Neural progenitor cell (in vitro differentiated cells): Measurements from ENCODE around the gene SIRPB1.

ENCODE experiments used
- EZH2 ChIP-seq: fragments of 200-600 bp; sonication (generic); IDR thresholded peaks from 2 replicates; pipeline ENCODE4 v1.6.1; 2017; ENCODE audit warnings: antibody characterized with exemption, mild to moderate bottlenecking, moderate library complexity
- EZH2phosphoT487 ChIP-seq: fragments of 200-600 bp; sonication (generic); IDR thresholded peaks from 2 replicates; pipeline ENCODE4 v1.6.1; 2017; ENCODE audit warnings: antibody characterized with exemption
- TF ChIP-seq, protein P1 (sequence below): fragments of 200-600 bp; sonication (generic); IDR thresholded peaks from 2 replicates; pipeline ENCODE4 v1.5.1; 2017; ENCODE audit warnings: antibody characterized with exemption, mild to moderate bottlenecking

DNA sequence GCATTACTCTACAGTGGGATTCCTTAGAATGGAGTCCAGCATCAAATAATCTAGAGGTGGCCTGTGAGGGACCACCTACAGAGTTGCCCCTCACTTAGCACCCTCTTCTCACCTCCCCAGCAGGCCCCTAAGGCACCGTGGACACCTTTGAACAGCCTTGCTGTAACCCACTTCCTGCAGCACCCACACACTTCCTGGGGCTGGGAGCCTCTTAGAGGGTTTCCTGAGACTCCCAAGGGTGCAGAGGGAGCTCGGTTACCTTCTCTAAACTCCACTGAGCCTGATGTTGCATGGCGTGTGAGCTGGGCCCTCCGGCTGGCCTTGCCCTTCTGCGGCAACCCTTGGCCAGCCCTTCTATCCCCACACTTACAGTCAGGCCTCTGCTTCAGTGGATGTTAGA is 45.1 kb upstream of the SIRPB1 start:
- TF ChIP-seq, protein P1, sequence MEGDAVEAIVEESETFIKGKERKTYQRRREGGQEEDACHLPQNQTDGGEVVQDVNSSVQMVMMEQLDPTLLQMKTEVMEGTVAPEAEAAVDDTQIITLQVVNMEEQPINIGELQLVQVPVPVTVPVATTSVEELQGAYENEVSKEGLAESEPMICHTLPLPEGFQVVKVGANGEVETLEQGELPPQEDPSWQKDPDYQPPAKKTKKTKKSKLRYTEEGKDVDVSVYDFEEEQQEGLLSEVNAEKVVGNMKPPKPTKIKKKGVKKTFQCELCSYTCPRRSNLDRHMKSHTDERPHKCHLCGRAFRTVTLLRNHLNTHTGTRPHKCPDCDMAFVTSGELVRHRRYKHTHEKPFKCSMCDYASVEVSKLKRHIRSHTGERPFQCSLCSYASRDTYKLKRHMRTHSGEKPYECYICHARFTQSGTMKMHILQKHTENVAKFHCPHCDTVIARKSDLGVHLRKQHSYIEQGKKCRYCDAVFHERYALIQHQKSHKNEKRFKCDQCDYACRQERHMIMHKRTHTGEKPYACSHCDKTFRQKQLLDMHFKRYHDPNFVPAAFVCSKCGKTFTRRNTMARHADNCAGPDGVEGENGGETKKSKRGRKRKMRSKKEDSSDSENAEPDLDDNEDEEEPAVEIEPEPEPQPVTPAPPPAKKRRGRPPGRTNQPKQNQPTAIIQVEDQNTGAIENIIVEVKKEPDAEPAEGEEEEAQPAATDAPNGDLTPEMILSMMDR: no peak
- TF ChIP-seq EZH2phosphoT487 (no peak), EZH2 (no peak)
